Measurements from ENCODE around the gene RNF26.

DNA sequence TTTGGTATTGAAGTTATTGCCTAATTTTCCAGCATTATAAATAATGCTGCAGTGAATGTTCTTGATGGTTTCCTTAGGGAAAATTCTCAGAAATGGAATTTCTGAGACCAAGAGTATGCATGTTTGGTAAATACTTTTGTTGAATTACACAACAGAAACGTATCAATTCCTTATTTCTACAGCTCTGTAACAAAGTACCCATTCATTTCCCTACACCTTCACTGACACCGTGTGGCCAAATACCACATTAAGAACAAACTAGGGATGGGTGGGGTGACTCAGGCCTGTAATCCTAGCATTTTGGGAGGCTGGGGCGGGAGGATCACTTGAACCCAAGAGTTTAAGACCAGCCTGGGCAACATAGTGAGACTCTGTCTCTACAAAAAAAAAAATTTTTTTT is 39.1 kb upstream of the RNF26 start:
- TF ChIP-seq POLR2AphosphoS5 (IDR thresholded peaks at IDR 0.05; ENCODE audit: borderline replicate concordance, low read depth, low read length) (no peak), EZH2 (IDR thresholded peaks at IDR 0.05) (no peak), FOXP2 (optimal IDR thresholded peaks at IDR 0.05; ENCODE audit: control extremely low read depth, extremely low read length, insufficient read depth) (no peak)

All from SK-N-MC (cell line).